Right lobe of liver (tissue), 4 donors: ENCODE data around the gene MYPN.

Experiments used
- CTCF ChIP-seq, 4 donors: fragments of 200-600 bp in 3 of 4; fragments of 450-650 bp in 1 of 4; IDR thresholded peaks; one replicate each; pipeline versions ENCODE4 v1.5.1 to v1.8.0; 2016 to 2022; ENCODE audit warnings: antibody characterized with exemption in 4 of 4, mild to moderate bottlenecking in 2 of 4
- POLR2A ChIP-seq: fragments of 450-650 bp; IDR thresholded peaks from one replicate; pipeline ENCODE4 v1.6.1; 2017; ENCODE audit warnings: antibody characterized with exemption, mild to moderate bottlenecking
- donor health status: DM: no; HTN: no; CAD: no.
- donor health status: DM: no; HTN: no; CAD: no.
- donor health status: DM: no; HTN: yes; CAD: no.

- no peak for TF ChIP-seq CTCF (IDR thresholded peaks at IDR 0.05)
- TF ChIP-seq POLR2A: no peak
These were observed at the start of gene MYPN for GRCh38 chr10:68109331-68109730.
